ENCODE data around the gene CRACR2B.

Gene CRACR2B

GRCh38 chr11:870127-870413 is 42.4 kb downstream of the CRACR2B start:
- DNase-seq = no peak

GRCh38 chr11:870418-870817 is 42.7 kb downstream of the CRACR2B start:
- DNase-seq = no peak

GRCh38 chr11:871472-871871 is 43.8 kb downstream of the CRACR2B start:
- no peak for DNase-seq

GRCh38 chr11:872799-873198 is 45.1 kb downstream of the CRACR2B start:
- no peak for DNase-seq

GRCh38 chr11:873706-874105 is 46.0 kb downstream of the CRACR2B start:
- no peak for DNase-seq

- DNase-seq = no peak
These were observed 47.5 kb downstream of the CRACR2B start for GRCh38 chr11:875203-875602.

GRCh38 chr11:875769-876301 is 48.1 kb downstream of the CRACR2B start:
- no peak for DNase-seq

GRCh38 chr11:876545-876944 is 48.8 kb downstream of the CRACR2B start:
- no peak for DNase-seq

- no peak for DNase-seq
These were observed 49.8 kb downstream of the CRACR2B start for GRCh38 chr11:877565-877964.

- no peak for DNase-seq
These were observed 52.7 kb downstream of the CRACR2B start for GRCh38 chr11:880447-880846.
